ENCODE results near the gene TLR5.

Gene TLR5

DNA sequence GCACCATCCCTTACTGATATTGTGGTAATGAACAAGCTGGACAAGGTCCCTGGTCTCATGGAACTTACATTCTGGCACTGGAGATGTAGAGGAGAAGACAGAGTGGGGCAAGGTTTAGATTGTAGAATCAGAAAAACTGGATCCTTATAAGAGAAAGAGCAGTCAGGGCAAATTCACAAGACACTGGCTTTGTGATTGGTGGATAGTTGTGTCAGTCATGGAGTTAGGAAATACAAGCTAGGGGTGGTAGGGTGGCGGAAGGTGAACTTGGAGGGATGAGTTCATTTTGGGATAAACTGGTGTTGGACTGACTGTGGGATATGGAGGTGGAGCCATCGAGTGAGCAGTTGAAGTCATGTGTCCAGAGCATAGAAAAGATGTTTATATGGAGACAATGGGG is 3.7 kb upstream of the TLR5 start:
- DNase-seq, result no peak

DNA sequence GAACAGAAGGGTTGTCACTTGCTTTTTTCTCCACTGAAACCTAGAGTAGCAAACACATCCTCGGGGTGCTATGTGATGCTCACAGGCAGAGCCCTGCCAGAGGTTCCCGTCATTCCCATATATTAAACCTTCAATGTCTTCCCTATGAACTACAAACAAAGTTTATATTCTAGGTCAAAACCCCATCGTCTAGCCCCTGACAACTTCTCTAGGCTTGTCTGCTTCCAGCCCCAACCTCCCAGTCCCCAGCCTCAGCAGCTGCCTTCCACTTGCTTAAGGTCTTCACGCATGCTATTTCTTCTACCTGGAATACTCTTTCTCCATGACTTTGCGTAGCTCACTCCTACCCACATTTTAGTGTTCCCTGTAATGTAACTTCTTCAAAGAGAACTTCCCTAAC is 1.9 kb upstream of the TLR5 start:
- DNase-seq, result no peak

DNA sequence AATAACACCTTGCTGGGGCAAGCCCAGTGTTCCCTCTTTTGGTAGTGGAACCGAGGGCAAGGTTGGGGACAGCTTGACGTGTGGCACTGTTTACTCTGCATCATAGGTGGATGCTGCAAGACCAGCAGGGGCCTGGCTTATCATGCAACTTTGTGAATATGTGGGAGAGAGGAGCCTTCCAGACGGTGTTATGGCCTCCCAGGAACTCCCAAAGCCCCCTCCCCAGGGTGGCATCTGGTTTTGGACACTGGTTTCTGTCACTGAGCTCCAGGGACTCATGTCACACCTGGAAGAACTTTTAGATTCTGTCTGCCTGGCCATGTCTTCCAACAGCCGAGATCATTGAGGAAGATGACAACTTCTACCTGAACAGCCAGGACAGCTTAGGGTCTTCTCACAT is 1.4 kb upstream of the TLR5 start:
- DNase-seq, result no peak

DNA sequence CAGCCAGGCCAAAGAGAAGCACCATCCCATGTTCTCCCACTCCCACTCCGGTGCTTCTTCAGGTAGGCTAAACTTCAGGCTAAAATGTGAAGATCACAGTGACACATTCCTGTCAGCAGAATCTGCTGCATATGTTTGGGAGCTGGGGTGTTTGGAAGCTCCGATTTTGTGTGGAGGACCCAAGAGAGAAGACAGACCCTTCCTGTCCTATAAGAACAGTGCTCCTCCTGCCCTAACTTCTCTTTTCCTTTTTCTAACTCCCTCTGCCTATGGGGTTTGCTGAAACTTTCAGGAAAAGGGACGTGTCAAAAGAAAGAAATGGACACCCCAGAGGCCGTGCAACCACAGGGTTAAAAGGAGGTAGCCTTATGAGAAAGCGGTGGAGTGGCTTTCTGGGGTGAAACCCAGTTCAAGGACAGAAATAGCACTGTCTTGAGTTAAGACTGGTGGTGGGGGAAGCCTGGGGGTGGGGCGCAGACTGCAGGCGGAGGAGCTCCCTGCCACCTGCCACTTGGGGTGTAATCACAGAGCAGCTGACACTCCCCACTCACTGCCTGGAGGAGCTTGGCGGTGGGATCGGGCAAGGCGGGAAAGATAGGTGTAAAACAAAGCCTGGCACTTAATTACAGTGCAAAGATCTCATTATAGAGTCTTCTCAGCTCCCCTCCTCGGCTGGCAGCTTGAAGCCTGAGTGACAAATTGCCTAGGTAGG is 645 bp upstream of the TLR5 start:
- DNase-seq, result no peak

DNA sequence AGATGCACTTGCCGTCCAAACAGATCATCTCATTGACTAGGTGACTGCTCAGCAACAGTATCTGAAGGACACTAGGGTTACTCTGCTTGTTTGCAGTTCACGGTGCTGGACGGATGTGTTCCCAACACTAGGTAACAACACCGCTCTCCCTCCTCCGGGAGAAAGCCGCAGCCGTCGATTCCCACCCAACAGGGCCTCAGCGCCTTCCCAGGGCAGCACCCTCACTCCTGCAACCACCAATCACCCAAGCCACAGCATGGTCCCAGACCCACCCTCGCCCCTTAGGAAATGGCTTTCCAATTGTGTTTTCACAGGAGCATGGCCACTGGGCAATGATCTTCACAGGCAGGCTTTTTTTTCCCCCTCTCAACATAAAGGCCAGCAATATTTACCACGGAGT is 779 bp downstream of the TLR5 start:
- no peak for DNase-seq

DNA sequence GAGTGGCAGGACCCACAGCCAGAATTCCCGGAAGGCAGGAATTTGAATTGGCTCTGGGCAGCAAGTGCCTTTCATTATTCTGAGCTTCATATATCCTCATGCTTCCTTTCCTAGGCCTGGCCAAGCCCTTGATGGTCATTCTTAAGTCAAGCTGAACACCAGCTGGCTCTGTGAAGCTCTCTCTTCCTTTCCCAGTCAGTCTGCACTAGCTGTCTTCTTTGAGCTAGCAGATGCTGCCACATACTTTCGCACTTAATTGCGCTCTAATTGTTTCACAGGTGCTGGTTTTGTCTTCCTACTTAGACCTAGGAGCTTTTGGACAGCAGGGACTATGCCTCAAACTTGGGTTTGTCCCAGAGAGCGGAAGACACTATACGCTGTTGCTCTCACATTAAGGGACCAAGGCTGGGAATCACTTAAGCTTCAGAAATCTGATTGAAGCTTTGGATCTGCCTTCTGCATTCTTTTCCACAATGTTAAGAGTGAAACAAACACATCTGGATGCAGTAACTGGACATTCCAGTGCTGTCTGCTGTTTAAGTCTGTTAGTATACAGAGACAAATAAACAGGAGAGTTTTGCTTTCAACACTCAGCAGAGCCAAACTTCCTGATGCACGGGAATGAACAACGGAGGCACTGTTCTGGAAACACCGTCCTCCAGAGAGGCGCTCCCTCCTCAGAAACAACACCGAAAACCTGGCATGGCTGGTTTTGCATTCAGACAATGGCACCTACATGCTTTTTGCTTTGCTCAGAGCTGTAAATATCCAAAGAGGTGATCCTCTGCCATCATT is 2.2 kb downstream of the TLR5 start:
- no peak for DNase-seq

DNA sequence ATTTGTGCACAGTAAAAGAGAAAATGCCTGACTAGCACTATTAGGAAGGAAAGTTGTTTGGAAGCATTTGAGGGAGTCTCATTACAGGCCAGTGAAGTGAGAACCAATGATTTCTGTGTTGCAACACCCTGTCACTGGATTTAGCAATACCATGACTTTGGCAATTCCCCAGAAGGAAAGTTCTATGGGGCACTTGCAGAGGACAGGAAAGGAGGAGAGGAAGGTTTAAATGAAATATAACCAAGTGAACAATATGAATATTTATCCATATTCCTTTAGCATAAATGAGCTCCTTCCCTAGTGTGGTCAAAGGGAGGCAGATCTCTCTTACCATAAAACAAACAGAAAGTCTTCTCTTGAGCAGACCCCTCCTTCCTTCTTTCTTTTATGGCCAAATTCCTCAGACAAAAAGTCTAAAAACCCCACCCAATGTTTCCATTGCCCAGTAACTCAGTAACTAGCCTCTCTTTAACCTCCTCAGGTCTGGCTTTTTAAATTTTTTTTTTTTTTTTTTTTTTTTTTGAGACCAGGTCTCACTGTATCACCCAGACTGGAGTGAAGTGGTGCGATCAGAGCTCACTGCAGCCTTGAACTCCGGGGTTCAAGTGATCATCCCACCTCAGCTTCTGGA is 5.5 kb downstream of the TLR5 start:
- no peak for DNase-seq

DNA sequence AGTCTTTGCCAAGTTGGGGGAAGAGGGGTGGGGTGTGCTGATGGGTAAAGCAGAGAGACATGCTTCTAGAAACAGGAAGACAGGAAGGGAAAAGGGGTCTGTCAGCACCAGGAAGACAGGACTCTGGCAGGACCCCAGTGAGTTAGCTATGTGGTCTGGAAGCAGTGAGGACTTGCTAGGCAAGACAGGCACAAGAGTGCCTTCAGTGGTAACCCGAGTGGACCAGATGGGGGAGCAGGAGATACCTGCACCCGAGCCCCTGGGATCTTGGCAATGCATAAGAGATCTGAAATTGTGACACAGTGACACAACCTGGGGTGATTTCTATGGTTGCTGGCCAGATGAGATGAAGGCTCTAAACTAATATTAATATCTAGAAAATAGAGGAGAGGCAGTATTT is 7.0 kb downstream of the TLR5 start:
- DNase-seq, result no peak

DNA sequence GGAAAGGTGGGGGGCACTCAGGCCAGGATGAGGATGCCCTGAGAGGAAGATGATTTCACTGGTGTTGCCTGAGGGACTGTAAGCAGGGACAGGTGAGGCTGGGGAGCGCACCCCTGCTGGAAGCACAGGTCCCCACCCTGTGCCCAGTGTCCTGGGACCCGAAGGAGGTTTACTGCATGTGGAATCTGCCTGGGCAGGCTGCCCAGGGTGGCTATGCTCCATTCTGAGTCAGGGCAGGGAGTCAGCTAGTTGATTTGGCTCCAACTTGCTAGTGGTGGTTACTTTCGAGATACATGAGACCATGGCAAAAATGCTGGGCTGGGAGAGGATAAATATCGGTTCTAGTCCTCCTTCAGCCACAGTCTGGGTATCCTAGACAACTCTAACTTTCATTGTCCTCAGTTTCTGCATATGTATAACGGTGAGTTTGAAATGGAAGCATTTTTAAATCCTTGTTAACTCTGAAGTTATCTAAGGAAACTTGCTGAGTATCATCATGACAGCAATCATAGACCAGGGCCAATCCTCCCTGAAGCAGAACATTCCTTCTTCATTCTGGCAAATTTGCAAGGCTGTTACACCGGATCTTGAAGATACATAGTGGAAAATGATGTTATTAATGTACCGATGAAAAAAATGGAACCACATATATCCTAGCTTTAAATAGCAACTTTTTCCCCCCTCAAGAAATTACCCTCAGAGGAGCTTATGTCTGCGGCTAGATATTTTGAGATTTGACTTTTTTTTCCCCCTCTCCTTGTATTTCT is 7.7 kb downstream of the TLR5 start:
- peak; percentile 16 for DNase-seq

DNA sequence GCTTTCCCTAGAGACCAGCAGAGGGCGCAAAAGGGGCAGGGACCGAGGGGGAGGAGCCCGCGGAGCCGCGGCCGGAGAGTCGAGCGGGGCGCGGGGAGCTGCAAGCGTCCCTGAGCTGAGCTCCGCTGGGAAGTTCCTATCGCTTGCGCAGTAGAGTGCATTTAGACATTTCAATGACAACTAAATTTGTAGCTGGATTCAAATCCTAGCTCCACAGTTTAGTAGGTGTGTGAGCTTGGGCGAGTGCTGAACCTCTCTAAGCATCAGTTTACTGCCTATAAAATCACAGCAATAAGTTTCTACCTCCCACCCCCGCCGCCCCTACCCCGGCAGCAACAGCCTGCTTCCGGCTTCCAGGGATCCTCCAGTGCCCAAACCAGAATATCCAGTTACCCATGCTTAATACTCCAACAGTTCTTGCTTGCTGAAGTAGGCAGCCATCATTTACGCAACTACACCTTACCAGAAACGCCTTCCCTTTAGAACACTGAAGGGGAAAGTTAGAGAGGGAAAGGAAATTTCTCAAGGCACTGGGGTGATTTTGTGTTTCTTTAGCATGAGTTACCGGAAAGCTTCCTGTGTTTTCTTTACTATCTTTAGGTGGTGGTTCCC is 9.1 kb downstream of the TLR5 start:
- peak; percentile 30 for DNase-seq

DNA sequence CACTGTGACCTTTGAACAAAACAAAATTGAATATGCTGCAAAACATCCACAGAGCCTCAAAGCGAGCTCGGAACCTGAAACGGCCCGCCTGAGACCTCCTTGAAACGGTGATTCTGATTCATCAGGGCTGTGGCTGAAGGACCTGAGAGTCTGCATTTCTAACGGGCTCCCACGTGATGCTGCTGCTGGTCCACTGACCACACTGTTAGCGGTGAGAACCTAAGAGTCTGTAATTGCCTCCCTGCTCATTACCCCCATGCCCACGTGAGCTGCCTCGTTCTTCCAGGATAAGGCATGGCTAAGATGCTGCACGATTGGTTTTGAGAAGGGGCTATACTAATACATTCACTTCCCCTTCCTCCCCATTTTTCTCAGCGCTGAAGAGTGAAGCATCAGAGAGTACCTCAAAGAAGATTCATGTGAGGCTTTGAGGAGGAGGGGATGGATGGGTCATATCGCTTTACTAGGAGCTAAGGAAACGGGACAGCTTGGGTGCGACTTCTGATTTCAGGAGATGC is 9.7 kb downstream of the TLR5 start:
- DNase-seq, result no peak

DNA sequence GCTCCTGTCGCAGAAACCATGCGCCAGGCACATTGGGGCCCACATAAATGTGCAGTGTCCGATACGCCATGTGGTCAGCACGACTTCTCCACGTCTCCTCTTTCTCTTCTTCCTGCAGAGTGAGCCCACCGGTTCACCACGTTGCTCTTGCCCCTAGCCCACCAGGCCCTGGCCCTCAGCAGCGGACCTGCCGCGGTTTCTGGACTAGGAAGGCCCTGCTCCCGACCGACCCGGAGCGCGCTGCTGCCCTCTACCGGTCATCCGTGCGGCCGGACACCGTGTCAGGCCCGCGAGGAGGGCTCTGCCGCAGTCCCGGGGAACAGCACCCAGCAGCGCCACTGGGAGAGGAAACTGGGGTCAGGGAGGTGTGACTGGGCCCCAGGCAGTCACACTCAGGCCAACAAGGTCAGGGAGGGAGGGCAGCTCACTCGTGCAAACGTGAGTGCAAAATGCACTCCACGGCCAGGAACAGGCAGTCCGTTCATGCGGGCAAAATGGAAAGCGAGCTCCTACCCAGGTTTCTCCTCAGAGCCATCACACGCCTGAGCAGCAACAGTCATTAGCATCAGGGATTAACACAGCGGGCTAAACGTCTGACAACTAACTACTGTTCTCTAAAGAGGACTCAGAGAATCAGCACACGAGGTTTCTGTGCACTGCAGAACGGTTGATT is 13.7 kb downstream of the TLR5 start:
- no peak for DNase-seq

DNA sequence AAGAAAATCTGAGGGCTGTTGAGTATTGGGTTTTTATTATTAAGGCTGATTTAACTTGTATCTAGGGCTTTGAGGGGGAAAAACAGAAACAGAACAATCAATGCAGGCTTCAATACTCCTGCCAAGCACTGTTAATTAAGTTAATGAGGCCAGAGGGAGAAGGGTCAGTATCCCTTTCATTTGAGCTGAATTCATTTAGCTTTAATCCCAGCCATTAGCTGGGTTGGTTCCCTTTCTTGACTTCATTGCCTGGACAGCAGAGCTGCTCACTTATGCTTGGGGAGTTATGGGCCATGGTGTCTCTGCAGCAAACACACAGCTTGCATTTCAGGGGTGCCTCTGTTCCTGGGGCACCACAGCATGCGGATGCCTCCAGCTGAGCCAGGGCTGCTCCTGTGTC is 16.3 kb downstream of the TLR5 start:
- no peak for DNase-seq

DNA sequence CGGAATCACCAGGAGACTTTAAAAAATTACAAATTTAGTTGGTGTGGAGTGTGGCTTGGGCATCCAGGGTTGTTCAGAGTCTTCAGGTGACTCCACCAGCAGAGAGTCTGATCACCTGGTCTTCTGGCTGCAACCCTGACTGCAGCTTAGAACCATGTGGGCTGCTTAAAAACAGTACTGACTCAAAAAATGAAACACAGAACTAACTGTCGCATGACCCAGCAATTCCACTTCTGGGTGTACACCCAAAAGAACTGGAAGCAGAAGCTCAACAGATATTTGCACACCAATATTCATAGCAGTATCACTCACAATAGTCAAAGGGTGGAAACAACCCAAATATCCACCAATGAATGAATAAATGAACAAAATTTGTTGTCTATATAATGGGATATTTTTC is 17.3 kb downstream of the TLR5 start:
- no peak for DNase-seq

DNA sequence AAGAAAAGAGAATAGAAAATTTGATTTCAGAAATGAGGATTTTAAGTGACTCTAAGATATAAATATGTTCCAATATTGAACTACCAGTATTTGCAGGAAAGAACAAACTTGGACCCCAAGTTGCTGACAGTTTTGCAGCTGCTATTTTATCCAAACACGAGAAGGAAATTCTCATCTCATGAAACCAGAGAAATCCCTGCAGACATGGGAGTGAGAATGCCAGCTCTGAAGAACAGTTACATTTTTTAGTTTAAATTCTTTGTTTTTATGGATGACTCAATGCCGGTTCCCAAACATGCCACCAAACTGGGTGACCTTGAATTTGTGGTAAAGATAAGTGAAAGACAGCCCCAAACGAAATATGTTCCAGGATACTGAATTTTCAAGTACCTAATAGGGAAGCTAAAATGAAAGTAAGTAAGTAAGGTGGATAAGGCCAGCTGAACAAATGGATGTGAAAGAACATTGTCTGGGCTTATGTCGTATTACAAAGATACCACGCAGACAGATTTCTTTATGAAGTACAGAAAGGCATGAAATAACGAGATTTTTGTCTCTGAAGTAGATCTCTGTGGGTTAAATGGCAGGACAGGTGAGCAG is 19.9 kb downstream of the TLR5 start:
- no peak for DNase-seq

DNA sequence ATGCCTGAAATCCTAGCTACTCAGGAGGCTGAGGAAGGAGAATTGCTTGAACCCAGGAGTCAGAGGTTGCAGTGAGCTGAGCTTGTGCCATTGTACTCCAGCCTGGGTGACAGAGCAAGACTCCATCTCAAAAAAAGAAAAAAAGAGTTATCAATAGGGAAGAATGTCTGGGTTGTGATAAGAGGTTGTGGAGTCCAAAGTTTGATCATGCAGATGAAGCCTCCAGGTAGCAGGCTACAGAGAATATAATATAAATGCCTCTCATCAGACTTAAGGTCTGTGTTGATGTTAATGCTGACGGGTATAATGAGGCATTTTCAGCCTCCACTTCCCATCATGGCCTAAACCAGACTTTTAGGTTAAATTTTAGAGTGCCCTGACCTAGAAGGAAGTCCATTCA is 24.6 kb downstream of the TLR5 start:
- DNase-seq, result no peak

DNA sequence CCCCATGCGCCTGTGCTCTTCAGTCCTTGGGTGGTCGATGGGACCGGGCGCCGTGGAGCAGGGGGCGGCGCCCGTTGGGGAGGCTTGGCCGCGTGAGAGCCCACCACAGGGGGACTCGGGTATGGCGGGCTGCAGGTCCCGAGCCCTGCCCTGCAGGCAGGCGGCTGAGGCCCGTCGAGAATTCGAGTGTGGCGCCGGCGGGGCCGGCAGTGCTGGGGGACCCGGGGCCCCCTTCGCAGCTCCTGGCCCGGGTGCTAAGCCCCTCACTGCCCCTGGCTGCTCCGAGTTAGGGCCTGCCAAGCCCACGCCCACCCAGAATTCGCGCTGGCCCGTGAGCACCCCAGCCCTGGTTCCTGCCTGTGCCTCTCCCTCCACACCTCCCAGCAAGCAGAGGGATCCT is 26.1 kb downstream of the TLR5 start:
- no peak for DNase-seq

DNA sequence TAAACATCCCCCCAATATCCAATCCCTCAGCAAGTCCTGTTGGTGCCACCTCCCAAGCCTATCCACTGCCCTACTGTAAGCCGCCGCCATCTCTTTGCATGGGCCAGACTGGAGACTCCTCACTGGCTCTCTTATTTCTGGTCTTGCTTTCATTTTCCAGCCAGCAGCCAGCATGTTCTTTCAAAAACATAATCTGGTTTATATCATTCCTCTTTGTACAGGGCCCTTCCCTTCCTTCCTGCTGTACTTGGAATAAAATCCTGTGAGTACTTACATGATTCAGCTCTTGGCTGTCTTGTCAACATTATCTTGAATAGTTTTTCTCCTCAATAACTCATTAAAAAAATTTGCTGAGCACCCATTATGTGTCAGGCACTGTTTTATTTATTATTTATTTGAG is 28.2 kb downstream of the TLR5 start:
- no peak for DNase-seq

DNA sequence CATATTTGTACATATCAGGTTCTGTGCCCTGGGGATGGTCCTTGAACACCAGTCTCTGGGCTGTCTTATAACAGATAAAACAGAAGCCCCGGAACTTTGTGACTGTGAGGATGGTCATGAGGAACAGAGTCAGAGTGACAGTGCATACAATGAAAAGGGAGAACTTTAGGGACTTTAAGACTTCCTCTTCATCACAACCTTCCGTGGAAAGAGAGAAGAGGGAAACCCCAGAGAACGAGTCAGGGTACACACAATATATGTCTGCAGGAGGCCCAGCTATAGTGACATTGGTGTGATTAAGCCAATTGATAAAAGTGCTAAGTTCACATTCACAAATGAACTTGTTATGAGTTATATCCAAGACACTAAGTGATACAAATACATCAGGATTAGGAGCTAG is 32.1 kb downstream of the TLR5 start:
- no peak for DNase-seq

DNA sequence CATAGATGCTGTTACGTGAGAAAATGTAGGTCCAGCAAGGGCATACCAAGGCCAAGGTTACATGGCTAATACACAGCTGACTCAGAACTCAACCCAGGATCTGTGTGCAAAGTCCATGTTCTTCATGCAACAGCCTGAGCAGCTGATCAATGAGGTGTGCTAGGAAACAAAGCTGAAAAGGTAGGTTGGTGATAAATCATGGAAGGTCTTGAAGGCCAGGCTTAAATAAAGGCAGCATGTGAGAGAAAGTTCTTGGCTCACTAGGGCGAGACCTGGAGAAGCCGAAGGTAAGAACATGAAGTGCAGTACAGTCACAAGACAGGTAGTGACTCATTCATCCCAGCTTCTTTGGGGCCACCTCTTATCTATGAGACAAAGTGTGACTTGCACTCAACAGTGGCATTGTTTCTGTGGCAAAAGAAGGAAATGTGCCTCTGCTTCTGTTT is 33.4 kb downstream of the TLR5 start:
- no peak for DNase-seq

DNA sequence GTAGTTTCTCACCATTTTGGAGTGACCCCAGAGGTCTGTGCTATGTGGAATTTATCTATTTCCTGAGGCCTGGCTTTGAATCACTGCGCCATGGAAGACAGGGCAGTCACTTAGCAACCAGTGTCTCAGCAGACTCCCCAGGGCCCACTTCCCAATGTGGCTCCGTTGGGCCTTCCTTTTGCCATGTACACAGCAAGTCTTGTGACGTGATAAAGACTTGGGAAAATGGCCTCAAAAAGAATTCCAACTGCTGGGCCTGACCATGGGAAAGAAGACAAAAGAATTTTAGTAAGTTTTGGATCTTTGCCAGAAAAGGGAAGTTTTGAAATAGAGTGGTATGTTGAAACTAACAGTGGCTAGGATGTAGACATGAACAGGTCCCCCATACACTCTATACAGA is 36.2 kb downstream of the TLR5 start:
- no peak for DNase-seq

DNA sequence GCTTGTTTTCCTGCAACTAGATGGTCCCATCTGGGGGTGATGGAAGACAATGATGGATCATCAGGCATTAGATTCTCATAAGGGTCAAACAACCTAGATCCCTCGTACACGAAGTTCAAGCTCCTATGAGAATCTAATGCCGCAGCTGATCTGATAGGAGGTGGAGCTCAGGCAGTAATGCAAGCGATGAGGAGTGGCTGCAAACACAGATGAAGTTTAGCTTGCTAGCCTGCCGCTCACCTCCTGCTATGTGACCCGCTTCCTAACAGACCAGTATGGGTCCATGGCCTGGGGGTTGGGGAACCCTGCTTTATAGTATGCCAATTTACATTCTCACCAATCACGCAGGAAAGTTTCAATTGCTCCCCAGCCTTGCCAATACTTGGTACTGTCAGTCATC is 37.5 kb downstream of the TLR5 start:
- no peak for DNase-seq

All from amniotic stem cell (primary cell).